GM18909 (cell line): ENCODE results near the gene AOPEP.

Experiments
- ATAC-seq: cut with Tn5 transposase; IDR thresholded peaks from one replicate; pipeline ENCODE4 v1.9.1; 2021; ENCODE audit warnings: mild to moderate bottlenecking; ENCODE audit not compliant: unreplicated experiment, poor library complexity

Gene AOPEP

DNA sequence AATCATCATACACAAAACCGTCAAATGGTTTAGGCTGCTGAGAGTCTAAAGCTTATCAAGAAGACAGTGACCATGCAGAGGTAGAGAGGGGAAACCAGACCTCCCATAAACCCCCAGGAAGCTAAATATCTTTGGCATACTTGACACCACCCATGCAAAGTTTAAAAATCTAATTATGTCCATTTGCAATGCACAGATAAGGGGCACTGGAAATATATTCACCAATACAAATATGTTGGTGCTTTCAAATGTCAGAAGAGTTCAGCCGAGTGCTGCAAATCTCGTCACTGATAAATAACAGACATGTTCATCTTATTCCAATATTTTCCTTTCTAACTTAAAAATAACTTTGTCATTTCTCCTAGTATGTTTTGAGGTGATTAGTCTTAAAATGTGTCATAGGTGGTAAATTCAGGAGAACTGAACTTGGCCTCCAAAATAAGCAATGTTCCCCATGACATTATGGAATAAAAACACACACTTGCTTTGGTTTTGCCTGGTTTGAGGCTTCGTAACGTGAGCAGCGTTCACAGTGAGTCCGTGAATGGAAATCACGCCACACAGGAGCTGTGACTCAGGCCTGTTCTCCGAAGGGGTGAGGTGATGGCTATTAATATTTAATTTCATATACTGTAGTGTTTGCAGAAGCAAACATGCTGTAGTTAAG, 182.2 kb downstream of the AOPEP start:
- ATAC-seq: no peak

DNA sequence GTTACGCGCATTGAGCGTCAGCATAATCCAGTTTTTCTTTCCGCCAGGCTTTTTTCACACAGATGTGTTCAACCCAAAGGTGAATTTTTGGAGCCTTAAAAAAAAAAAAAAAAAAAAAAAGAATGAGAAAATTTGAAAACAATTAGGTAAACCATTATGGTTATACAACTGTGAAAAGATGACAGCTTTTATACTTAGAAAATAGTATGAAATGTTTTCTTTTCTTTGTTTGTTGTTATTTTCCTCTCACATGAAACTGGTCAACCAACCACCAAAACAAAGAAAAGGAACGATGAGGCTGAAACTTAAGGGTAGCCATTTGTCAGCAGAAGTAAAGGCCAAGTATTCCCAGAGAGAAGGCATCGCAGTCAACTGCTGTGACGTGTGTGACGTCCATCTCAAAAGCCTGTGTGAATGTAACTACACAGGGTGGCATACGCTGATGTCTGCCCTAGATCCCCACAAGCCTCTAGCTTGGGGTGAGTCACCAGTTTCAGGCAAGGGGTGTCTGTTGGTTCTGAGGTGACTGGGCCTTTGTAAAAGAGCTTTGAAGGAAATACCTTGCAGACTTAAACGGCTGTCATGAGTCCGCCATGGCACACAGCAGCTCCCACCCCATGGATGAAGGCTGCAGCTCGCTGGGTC, 182.9 kb downstream of the AOPEP start:
- no peak for ATAC-seq

- ATAC-seq: no peak
Observed at GRCh38 chr9:94909965-94910730, 183.6 kb downstream of the AOPEP start.

GRCh38 chr9:94911211-94911610, 184.7 kb downstream of the AOPEP start:
- ATAC-seq: no peak

GRCh38 chr9:94911986-94912635, 185.6 kb downstream of the AOPEP start:
- no peak for ATAC-seq

GRCh38 chr9:94912700-94913249, 186.3 kb downstream of the AOPEP start:
- no peak for ATAC-seq

DNA sequence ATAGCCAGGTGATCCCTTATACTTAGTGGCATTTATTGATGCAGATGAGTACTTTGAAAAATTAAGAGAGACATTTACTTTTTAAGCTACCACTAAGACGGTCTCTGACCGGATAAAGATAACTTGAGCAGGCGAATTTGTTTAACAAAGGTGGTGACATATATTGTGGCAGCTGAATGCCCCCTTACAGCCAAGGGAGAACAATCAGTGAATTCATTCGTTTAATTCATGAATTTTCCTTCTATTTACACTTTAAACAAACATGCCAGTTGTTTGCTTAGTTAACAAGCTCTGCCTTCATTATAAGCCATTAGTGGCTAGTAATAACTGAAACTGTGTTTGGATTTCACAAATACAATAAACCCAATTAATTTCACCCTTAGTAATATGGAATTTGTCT, 187.1 kb downstream of the AOPEP start:
- no peak for ATAC-seq

- ATAC-seq: no peak
Observed at GRCh38 chr9:94915476-94916450, 189.3 kb downstream of the AOPEP start.

GRCh38 chr9:94916956-94917355, 190.5 kb downstream of the AOPEP start:
- no peak for ATAC-seq

DNA sequence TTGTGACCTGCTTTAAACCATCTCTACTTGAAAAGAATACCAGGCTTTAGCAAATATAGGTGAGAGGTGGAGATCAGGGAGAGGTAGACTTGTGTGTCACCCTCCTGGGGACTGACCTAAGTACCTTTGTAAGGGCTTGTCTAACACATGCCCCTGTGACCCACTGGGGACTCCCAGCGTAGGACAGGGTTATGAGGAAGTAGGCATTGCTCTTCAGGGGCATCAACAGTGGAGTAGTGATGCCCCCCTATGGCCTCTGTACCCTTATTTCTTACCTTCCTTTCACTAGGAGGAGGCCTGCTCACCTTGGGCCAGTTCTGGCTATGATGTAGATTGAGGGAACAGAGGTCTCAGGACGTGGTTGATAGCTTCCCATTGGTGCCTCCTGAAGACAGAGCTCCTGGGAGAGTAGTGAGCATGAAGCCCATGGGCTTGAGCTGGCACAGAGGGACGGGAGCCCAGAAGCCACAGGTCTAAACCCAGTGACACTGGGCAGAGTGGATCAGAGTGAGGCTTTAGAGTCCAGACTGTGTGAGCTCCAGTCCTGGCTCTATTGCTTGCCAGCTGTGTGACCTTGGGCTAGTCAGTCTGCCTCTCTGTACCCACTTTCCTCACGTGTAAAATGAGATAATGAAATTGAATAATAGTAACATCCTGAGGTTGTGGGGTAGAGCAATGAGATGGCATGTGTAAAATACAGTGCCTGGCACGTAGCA, 191.7 kb downstream of the AOPEP start:
- peak; percentile 48 for ATAC-seq

- no peak for ATAC-seq
Observed at GRCh38 chr9:94919376-94920098, 193.0 kb downstream of the AOPEP start.

GRCh38 chr9:94920420-94921091, 194.1 kb downstream of the AOPEP start:
- ATAC-seq: no peak

DNA sequence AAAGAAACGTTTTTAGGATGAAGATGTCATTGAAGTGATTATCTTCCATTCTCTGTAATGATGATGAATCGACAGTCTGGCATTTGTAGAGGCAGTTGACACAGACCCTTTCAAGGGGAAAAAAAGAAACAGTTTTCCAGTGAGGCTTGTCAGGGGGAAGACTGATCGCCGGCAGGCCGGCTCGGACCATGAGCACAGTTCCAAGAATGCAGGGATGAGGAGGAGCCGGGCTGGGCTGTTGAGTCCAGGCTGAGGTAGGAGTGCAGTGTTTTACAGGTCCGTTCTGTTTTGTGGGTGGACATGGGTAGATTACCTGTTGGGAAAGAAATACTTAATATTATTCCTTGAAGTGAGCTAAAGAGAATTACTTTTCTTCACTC, 194.6 kb downstream of the AOPEP start:
- ATAC-seq: no peak

GRCh38 chr9:94921656-94922055, 195.2 kb downstream of the AOPEP start:
- ATAC-seq: no peak

DNA sequence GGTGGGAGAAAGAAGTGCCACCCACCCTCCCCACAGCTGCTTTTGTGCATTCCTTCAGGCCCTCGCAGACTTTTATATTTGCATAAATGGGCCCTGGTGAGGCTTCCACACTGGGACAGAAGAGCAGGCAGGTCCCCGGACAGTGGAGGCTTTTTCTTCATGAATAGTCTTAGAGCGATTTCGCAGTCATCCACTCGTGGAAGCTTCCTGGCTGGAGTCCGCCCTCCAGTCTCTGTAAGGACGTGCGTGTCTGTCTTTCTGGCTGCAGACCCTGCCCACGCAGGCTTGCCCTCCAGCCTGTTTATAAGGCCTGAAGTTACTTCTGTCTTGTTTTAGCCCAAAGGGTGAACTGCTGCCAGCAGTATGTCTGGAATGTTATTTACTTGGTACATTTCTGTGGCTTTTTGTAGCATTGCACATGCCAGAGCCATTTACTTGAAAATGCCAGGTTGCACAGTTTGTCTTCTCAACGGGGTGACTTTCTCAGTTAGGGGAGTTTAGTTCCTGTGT, 195.7 kb downstream of the AOPEP start:
- no peak for ATAC-seq

GRCh38 chr9:94922691-94923107, 196.2 kb downstream of the AOPEP start:
- ATAC-seq: no peak

- ATAC-seq: no peak
Observed at GRCh38 chr9:94923326-94924089, 197.0 kb downstream of the AOPEP start.
